ENCODE data around the gene BCR. TPM values are rescaled to one million over a fixed set of nuclear protein-coding genes. Genes with fewer than 3 reads are reported as not detected.

The BCR gene
- total RNA-seq, 1 donor from 2014 or later, result 109 TPM

DNA sequence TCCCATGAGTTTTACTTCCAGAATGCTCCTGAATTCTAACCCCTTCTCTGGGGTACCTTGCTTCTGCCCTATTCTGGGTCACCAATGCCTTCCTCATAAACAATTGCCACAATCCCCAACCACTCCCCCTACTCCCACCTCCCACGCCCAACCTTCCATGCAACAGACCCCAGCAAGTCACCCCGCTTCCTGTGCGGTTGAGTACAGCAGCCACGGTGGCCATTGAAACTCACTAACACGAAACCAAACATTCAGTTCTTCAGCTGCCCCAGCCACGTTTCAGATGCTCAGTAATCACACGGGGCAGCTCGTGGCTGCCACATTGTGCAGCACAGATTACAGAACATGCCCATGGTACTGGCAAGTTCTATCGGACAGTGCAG is 3.7 kb upstream of the BCR start:
- DNase-seq (ENCODE audit: low read depth), result no peak

DNA sequence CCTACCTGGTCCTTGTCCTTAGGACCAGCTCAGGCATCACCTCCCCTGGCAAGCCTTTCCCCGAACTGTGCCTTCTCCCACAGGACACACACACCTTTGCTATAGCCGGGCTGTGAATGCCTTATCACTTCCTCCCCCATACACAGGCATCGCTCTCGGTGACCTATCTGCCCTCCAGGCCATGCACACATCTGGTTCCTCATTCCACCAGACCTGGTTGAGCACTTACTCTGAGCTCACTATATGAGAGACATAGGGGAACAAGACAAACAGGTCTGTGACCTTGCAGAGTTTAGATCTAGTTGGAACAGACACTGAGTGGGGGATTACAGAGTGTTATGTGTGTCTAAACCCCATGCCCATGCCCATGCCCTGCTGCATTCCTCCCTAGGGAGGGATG is 3.1 kb upstream of the BCR start:
- no peak for DNase-seq (ENCODE audit: low read depth)

DNA sequence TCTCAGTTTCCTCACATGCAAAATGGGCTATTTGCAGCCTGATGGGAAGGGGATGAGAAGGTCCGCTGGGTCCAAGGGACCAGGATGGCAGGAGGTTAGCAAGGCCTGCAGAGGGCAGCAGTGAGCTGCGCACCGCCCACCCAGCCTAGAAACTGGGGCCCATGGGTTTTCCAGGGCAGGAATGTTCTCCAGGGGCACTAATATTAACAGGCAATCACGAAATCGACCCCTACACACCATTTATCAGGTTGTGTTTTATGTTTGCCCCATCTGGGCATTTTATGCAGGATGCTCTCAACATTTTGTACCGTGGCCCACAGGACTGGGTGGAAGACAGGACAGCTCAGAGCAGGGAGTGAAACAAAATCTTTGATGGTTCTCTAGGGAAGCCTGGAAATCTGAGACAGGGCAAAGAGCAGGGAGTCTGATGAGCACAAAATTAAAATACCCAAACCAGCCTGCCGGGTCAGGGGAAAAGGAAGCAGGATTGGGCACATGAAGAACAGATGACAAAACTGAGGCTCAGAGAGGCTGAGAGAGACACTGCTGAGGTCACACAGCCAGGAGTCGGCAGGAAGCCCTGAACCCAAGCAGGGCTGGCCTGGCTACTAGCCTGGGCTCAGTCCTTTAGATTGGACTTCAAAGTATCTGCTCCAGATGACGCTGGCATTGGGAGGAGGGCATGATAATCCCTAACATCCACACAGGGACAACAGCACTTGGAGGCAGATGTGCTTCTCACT is 1.6 kb upstream of the BCR start:
- DNase-seq (ENCODE audit: low read depth), result no peak

DNA sequence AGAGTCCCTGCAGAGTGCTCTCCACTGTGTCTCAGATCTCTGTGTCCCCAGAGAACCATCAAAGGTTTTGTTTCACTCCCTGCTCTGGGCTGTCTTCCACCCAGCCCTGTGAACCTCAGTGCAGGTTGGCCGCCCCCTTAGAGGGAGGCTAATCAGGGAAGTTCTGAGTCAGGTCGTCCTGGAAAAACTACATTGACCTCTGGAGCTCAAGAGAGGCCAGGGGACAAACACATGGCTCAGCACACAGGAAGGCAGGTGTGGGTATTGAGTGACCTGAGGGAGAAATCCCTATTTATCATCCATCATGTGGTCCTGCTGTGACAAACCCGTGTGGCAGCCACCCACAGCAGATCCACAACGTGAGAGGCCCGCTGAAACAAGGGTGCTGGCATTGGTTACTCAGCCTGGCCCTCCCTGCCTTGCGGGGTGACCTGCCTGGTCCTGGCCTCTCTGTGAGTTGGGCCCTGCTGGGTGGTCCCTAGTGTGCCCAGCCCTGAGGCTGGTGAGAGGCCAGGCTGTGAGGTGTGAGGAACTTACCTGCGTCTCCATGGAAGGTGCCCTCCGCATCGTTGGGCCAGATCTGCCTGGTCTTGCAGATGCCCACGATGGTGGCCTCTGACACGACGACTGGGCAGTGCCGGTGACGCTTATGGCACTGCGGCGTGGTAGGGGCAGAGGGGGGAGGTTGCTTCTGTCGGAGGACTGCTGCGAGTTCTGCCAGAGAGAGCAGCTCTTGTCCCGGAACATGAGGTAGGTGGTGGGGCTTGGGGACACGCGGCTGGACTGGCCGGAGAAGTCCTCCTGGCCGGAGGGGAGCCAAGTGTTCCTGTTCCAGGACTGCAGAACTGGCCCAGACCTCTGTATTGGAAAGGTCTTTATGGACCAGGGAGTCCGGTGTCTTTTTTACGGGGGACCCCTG is 669 bp upstream of the BCR start:
- DNase-seq (ENCODE audit: low read depth), result peak; percentile 59

DNA sequence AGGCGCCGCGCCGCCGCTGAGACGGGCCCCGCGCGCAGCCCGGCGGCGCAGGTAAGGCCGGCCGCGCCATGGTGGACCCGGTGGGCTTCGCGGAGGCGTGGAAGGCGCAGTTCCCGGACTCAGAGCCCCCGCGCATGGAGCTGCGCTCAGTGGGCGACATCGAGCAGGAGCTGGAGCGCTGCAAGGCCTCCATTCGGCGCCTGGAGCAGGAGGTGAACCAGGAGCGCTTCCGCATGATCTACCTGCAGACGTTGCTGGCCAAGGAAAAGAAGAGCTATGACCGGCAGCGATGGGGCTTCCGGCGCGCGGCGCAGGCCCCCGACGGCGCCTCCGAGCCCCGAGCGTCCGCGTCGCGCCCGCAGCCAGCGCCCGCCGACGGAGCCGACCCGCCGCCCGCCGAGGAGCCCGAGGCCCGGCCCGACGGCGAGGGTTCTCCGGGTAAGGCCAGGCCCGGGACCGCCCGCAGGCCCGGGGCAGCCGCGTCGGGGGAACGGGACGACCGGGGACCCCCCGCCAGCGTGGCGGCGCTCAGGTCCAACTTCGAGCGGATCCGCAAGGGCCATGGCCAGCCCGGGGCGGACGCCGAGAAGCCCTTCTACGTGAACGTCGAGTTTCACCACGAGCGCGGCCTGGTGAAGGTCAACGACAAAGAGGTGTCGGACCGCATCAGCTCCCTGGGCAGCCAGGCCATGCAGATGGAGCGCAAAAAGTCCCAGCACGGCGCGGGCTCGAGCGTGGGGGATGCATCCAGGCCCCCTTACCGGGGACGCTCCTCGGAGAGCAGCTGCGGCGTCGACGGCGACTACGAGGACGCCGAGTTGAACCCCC is 798 bp downstream of the BCR start:
- DNase-seq (ENCODE audit: low read depth), result no peak

DNA sequence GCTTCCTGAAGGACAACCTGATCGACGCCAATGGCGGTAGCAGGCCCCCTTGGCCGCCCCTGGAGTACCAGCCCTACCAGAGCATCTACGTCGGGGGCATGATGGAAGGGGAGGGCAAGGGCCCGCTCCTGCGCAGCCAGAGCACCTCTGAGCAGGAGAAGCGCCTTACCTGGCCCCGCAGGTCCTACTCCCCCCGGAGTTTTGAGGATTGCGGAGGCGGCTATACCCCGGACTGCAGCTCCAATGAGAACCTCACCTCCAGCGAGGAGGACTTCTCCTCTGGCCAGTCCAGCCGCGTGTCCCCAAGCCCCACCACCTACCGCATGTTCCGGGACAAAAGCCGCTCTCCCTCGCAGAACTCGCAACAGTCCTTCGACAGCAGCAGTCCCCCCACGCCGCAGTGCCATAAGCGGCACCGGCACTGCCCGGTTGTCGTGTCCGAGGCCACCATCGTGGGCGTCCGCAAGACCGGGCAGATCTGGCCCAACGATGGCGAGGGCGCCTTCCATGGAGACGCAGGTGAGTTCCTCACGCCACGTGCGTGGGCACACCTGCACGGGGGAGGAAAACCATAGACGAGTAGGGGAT is 1.5 kb downstream of the BCR start:
- no peak for DNase-seq (ENCODE audit: low read depth)

DNA sequence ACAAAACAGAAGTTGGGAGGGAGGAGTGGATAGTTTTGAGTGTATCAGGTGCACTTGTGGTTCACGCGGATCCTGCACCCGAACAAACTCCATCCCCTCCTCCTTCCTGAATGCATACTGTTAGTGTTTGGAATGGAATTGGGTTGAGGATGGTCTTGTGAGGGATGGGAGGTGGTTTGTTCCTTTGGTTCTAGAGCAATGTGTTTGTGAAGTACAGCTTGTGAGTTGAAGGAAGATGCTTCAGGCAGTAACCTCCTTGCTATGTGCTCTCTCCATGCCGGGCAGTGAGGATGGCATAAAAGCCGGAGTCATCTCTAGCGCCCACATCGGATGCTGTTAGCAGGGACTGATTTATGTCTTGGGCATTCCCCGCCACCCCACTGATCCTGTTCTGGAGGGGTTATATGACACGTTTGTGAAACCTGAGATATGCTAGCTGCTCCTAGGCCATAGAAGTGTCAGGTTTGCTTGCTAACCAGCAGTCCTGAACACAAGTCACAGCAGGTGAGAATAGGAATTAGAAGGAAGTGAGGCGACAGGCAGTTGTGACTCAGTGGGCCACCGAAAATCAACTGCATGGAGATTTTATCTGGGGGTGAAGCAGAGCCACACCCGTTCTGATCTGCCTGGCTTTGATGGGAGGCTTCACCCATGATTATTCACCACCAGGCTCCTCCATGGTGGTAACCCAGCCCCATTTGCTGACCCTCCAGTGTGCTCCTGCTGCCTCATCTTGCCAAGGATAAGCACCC is 2.2 kb downstream of the BCR start:
- peak; percentile 62 for DNase-seq (ENCODE audit: low read depth)

DNA sequence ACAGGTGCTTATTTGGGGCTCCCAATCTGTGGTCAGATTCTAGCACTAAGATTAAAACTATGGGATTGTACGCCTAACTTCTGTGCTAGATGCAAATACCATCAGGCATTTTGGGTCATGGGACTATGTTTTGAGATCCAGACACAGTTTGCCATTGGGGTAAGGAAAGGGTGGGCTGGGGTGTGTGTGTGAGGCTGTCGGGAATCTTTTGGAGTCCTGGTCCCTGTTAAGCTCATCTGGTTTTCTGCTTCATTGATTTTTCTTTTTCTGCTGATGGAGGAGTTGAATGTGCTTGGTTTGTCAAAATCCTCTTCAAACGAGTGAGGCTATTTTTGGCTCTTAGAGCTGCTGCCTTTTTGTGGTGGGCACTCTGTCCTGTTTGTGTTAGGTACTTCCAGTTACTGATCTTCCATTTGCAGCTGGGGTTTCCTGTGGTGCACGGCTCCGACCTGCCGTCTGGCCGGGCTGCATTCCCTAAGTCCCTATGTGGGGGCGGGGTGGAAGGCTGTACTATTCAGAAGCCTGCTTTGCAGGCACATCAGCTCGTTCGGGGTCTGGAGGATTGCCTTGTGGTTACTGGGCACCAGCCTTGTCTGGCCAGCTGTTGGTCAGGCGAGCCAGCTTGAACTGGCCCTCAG is 2.9 kb downstream of the BCR start:
- DNase-seq (ENCODE audit: low read depth), result peak; percentile 58

DNA sequence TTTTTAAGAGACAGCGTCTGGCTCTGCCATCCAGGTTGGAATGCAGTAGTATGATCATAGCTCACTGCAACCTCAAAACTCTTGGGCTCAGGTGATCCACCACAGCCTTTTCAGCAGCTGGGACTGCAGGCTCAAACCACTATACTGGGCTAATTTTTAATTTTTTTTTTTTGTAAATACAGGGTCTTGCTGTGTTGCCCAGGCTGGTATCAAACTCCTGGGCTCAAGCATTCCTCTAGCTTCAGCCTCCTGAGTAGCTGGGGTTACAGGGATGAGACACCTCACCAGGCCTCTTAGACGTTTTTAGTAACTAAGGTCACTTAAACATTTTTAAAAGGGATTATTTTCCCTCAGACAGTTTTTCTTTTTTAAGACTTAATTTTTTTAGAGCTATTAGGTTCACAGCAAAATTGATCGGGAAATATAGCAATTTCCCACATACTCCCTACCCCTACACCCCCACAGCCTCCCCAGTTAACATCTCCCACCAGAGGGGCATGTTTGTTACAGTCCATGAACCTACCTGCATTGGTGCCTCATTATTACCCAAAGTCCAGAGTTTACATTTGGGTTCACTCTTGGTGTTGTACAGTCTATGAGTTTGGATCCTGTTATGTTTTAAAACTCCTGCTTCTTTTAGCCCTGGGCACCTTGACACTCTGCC is 3.9 kb downstream of the BCR start:
- DNase-seq (ENCODE audit: low read depth), result no peak

DNA sequence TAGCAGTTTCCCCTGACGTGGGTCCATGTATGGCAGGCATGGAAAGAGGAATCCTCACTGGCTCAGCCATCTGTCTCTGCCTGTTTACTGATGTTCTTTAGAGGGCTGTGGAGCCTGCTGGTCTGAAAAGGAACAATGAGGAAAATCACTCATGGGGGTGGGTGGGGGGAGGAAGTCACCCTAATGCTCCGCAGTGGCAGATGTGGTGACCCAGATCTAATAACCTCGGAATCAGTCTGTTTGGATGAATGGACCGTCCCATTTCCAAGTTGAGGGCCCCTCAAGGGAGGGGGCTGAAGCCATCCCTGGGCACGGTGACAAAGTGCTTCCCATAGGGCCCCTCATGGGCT is 4.4 kb downstream of the BCR start:
- no peak for DNase-seq (ENCODE audit: low read depth)

DNA sequence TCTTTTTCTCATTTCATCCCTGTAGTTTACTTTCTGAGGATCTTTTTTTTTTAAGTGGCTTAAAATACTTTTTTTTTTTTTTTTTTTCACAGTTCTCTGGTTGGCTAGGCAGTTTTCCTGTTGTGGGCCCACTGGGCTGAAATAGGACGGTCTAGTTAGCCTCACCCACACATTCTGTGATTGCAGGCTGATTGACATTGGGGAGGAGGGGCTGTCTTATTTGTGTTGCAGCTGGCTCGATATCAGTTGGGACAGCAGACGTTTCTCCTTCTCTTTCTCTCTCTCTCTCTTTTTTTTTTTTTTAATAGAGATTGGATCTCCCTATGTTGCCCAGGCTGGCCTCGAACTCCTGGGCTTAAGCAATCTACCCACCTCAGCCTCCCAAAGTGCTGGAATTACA is 6.9 kb downstream of the BCR start:
- DNase-seq (ENCODE audit: low read depth), result no peak

DNA sequence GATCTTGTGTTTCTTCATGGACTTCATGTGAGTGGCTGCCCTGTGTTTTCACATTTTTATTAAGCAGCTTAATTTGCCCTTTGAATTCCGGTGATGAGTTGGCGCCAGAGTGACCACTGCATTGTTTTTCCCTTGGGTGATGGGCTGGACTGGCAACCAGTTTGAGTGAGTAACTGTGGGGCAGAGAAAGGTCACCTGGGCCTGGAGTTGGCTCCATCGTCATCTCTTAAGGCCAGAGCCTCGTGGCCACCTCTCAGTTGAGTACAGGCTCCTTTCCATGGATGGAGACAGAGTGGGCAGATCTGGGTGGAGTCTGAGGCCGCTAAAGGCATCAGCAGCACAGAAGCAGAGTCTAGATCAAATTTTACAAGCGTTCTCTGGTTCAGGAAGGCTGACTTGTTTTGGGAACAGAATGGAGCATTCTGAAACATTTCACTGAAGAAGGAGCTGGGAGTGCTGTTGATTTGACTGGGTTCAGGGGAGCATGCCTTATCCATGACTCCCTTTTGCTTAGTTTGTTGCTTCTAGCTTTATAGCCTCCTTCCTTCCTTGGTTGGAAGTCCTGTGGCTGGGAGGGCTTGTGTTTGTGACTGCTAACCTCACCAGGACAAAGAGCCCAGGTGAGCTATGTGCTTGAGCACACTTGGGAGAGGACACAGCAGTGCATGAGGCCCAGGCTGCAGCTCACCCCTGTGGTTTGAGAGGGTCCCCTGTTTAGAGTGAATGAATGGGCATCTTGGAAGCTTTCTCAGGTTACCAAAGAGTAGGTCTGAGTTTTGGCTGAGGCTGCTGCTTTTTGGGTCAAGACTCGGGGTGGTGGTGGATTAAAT is 7.8 kb downstream of the BCR start:
- DNase-seq (ENCODE audit: low read depth), result peak; percentile 84

DNA sequence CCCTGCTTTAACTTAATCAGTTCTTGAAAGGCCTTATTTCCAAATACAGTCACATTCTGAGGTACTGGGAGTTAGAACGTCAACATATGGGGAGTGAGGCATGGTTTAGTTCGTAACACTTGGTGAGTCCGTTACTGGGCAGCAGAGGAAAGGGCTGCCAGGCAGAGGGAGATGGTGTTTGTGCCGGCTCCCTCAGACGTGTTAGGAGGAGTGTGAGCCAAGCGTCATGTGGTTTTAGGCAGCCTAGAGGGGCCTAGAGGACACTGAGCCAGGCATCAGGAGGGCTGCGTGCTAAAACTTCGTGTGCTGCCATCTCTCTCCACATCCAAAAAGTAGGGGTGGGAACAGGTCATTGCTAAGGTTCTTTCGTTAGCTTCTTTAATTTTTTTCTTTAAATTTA is 10.2 kb downstream of the BCR start:
- DNase-seq (ENCODE audit: low read depth), result no peak

DNA sequence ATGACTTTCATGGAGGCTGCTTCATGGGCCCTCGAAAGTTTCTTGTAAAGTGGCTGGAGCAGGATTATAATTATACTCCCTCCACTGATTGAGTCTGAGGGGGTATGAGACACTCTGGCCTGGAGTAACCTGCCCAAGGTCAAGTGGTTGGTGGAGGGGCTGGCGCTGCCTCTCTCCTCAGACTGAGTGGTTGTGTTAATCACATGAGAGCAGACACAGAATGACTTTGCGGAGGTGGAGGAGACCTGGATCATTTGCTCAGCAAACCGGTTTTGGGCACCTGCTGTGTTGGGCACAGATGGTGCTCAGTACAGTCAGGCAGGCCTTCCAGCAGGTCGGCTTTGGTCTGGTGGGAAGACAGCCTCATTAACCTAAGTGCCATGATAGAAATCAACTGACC is 11.8 kb downstream of the BCR start:
- DNase-seq (ENCODE audit: low read depth), result peak; percentile 53

DNA sequence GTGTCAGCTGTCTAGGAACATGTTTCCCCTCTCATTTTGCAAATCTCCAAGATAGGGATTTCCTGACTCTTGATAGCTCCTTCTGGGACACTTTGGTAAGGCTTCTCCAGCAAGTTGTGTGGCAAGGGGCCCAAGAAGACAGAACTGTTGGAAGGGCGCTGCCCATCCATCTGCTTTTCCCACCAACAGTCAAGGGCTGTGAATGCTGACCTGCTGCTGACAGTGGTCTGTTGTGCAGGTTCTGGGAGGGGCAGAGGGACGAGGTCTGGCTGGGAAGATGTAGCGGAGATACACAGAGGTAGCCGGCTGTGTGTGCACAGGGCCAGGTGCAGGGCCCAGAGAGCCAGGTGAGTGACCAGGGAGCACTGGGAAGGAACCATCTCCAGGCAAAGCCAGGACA is 12.2 kb downstream of the BCR start:
- no peak for DNase-seq (ENCODE audit: low read depth)

DNA sequence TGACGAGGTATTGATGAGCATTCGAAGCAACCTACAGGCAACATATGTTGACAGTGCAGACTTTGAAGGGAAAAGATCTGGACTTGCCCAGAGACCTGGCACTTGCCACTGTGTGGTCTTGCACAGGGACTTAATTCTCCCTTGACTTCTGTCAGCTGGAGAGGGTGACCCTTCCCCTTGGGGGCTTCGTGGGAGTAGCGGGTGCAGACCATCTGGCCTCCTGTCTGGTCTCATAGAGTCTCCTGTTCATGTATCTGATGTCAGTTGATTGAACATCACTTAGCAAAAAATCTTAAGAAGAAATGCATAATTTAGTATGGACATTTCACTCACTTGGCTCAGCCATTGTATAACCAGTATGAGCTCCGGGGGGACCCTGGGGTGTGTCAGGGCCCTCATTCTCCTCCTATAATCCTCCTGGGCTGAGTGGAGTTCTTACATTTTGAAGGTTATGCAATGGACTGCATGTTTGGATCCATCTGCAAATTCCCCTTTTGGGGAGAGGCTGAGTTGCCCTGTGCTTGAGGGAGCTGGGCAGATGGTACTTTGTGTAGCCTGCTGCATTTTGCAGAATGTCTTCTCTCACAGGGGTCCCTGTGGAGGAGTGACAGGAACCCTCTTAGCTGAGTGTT is 13.0 kb downstream of the BCR start:
- no peak for DNase-seq (ENCODE audit: low read depth)

DNA sequence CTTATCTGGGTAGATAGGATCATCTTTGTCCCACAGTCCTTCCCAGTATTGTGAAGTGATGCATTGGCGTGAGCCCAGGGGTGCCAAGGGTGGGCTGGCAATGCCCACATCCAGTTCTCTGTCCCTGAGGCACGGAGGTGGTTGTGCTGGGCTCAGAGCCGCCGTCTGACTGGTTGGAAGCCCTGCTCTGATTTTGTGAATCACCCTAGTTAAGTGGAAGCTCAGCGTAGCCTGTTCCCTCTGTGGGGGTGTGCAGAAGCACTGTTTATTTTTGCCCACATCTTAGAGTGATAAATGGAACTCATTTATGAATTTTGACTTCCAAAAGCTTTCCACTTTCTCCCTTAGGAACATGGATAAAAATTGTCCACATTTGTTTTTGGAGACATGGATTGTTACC is 13.6 kb downstream of the BCR start:
- no peak for DNase-seq (ENCODE audit: low read depth)

DNA sequence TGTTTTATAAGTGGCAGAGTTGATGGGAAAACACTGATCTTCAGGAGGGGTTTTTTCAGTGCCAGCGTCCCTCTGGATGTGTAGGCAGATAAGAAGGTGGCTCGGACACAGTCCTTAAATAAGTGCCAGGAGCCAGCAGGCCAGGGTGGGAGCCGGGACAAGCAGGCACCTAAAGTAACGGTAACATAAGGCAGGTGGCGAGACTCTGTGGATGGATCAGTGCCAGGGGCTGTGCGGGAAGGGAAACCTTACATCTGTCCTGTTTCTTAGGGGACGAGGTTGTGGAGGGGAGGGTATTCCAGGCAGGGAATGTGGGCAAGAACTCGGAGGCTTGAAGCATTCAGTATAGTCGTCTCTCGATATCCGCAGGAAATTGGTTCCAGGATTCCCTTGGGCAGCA is 15.9 kb downstream of the BCR start:
- DNase-seq (ENCODE audit: low read depth), result no peak

DNA sequence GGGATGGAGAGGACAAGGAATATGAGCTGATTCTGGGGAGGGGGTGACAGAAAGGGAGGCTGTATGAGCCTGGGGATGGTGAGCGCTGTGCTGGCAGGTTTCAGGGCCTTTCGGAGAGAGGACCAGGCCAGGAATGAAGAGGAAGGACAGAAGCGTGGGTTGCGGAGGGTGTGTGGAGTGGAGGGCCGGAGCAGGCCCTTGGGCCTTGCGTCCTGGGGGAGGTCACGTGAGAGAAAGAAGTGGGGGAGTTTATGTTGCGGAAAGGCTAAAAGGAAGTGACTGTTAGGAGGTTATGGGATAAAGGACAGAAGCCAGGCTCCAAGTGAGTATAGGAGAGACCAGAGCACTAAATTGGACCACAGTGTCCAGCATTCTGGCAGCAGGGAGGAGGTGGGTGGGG is 17.5 kb downstream of the BCR start:
- no peak for DNase-seq (ENCODE audit: low read depth)
